Stomach (tissue), 9 donors: ENCODE measurements around the gene XYLB. TPM values are rescaled to one million over a fixed set of nuclear protein-coding genes. Genes with fewer than 3 reads are reported as not detected.

ENCODE experiments used
- DNase-seq, 2 donors: peaks; one replicate each; pipeline versions ENCODE4 v3.0.0 to v3.0.0-alpha.2; 2013 to 2019
- H3K27ac ChIP-seq, 5 donors: fragments of 200-600 bp in 4 of 5; sonication (generic) in 4 of 5; one replicate each; pipeline ENCODE4 v1.5.1; 2013 to 2019; ENCODE audit warnings: mild to moderate bottlenecking in 1 of 5, moderate library complexity in 1 of 5
- H3K27me3 ChIP-seq, 3 donors: fragments of 200-600 bp; sonication (generic); one replicate each; pipeline ENCODE4 v1.5.1; 2017 to 2019; ENCODE audit warnings: mixed run types in 1 of 3
- H3K36me3 ChIP-seq, 4 donors: fragments of 200-600 bp; sonication (generic); 1 replicate in 3 of 4; 2 replicates in 1 of 4; pipeline ENCODE4 v1.5.1; 2016 to 2019
- H3K4me1 ChIP-seq, 4 donors: fragments of 200-600 bp; sonication (generic); one replicate each; pipeline ENCODE4 v1.5.1; 2016 to 2019
- H3K4me3 ChIP-seq, 4 donors: fragments of 200-600 bp; sonication (generic) in 3 of 4; one replicate each; pipeline ENCODE4 v1.5.1; 2016 to 2019; ENCODE audit warnings: mild to moderate bottlenecking in 1 of 4
- H3K9me3 ChIP-seq, 4 donors: fragments of 200-600 bp; sonication (generic); one replicate each; pipeline ENCODE4 v1.5.1; 2016 to 2019
- CTCF ChIP-seq, 7 experiments: fragments of 450-650 bp in 4 of 7; fragments of 200-600 bp in 3 of 7; sonication (generic) in 3 of 7; IDR thresholded peaks; one replicate each; pipeline ENCODE4 v1.5.1; 2016 to 2019; ENCODE audit warnings: antibody characterized with exemption in 7 of 7, control low read depth in 2 of 7, mild to moderate bottlenecking in 1 of 7
- EP300 ChIP-seq: sonication (generic); formaldehyde crosslinking; IDR thresholded peaks from one replicate; pipeline ENCODE4 v1.6.1; 2017; ENCODE audit warnings: antibody characterized with exemption
- POLR2A ChIP-seq, 4 donors: fragments of 450-650 bp; IDR thresholded peaks; one replicate each; pipeline ENCODE4 v1.6.1; 2016; ENCODE audit warnings: antibody characterized with exemption in 4 of 4, control low read depth in 2 of 4, mild to moderate bottlenecking in 1 of 4, moderate library complexity in 1 of 4
- POLR2AphosphoS5 ChIP-seq, 3 donors: sonication (generic); formaldehyde crosslinking; IDR thresholded peaks; one replicate each; pipeline ENCODE4 v1.6.1; 2016; ENCODE audit warnings: antibody characterized with exemption in 3 of 3
- WGBS, 5 donors: extraction: QIAGEN DNeasy Blood & Tissue Kit in 3 of 5; methylation state at CpG; one replicate each; pipeline versions ENCODE4 v1.1.5 to v1.1.7; 2013 to 2018; 5-methylcytosine and 5-hydroxymethylcytosine counted together
- intact Hi-C: fragments of 100-400 bp; cut with DNase I; formaldehyde crosslinking; loops from one replicate; pipeline ENCODE4 v1.15.1; 2023; ENCODE audit warnings: low total_unique reads
- polyA plus RNA-seq, 3 donors: library from polyadenylated mRNA; stranded (reverse); fragments of 200-250 nt; gene quantifications; one replicate each; pipeline ENCODE4 v1.2.3, GENCODE V29; 2013
- total RNA-seq, 5 donors: library from RNA; depleted of rRNA; stranded (reverse); fragments of >200 nt; gene quantifications; one replicate each; pipeline versions ENCODE4 v1.1.0 to v1.2.3, GENCODE V29; 2014 to 2016
- donor health status: healthy with polysubstance abuse.
- donor health status: Bipolar disorder and iron deficiency.
- donor health status: healthy.

The XYLB gene
- total and polyA plus RNA-seq, 8 donors = 1.1 to 41.6 (median 3.6) TPM

DNA sequence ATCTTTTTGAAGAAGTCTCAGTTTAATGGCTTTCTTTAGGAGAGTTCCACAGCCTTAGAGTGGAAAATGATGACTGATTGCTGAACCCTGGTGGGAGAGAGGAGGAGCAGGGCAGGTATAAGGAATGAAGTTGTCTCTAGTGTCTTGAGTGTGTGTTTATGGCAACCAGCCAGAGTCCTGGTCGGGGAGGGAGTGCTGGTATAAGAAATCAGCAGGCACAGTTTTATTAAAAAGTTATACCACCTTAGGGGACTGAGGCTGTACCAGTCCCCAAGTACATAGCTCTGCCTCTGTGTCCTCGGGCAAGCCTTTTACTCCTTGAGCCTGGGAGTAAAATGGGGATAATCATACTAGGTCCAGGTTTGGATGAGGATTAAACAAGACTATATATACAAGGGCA, 34.6 kb upstream of the XYLB start:
- TF ChIP-seq EP300 (no peak), CTCF (IDR thresholded peaks at IDR 0.05) (no peak)
- intact Hi-C loops = no loop called here
- 61 to 84% (median 72%) methylated on average over 2 of the region's 2 CpGs for WGBS, 5 donors
- no peak for DNase-seq
- H3K4me3 ChIP-seq = no peak overlapping the region
- no peak overlapping the region for H3K27ac ChIP-seq
- no peaks in the 10 kb centered on the region for H3K4me1 ChIP-seq
- H3K36me3 ChIP-seq = no peaks in the 10 kb centered on the region
- no peaks in the 10 kb centered on the region for H3K9me3 ChIP-seq
- H3K27me3 ChIP-seq = no peaks in the 10 kb centered on the region

DNA sequence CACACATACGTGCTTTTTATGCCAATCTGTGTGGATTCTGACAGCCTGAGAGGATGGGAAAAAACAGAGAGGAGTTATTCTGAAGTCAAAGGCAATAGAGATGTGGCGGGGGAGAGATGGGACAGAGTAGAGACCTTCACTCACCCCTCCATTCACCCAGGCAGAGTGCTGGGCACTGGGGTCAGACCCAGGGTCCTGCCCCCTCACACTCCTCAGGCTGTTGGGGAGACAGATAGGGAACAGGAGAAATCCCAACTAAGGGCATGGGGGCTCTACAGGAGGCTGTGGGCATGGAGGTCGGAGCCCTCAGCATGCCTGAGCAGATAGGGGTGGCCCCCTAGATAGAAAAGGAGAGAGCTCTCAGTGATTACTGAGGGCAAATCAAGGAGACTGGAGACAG, 34.2 kb upstream of the XYLB start:
- Histone ChIP-seq H3K27me3 (no peaks in the 10 kb centered on the region), H3K4me1 (no peaks in the 10 kb centered on the region), H3K36me3 (no peaks in the 10 kb centered on the region), H3K4me3 (no peak overlapping the region), H3K9me3 (no peaks in the 10 kb centered on the region), H3K27ac (no peak overlapping the region)
- TF ChIP-seq CTCF (IDR thresholded peaks at IDR 0.05) (no peak), POLR2AphosphoS5 (IDR thresholded peaks at IDR 0.05) (no peak), EP300 (no peak), POLR2A (IDR thresholded peaks at IDR 0.05) (no peak)
- 88 to 93% (median 91%) methylated on average over 3 of the region's 3 CpGs for WGBS, 5 donors
- no peak for DNase-seq
- intact Hi-C loops = no loop called here

GRCh38 chr3:38313263-38313662, 33.3 kb upstream of the XYLB start:
- TF ChIP-seq CTCF (IDR thresholded peaks at IDR 0.05) (no peak), EP300 (no peak), POLR2A (IDR thresholded peaks at IDR 0.05) (no peak), POLR2AphosphoS5 (IDR thresholded peaks at IDR 0.05) (no peak)
- 84 to 89% (median 84%) methylated on average over 5 of the region's 5 CpGs for WGBS, 5 donors
- no peak overlapping the region for H3K4me3 ChIP-seq
- no peak overlapping the region for H3K27ac ChIP-seq
- H3K9me3 ChIP-seq = no peaks in the 10 kb centered on the region
- H3K27me3 ChIP-seq = no peaks in the 10 kb centered on the region
- no peak for DNase-seq
- intact Hi-C loops = no loop called here
- no peaks in the 10 kb centered on the region for H3K4me1 ChIP-seq
- no peaks in the 10 kb centered on the region for H3K36me3 ChIP-seq

DNA sequence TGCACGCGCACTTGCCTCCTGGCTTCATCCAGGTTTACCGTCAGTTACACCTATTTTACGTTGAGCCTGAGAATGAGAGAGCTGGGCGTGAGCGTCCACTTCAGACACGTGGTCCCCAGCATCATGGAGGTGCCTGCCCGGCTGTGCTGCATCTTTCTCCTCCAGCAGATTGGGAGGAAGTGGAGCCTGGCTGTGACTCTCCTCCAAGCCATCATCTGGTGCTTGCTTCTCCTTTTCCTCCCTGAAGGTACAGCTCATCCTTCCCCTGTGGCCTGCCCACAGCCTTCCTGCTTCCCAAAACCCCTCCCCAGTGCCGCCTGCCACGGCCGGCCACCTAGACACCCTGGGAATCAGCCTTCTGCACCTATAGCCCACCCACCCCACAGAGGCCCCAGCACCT, 32.9 kb upstream of the XYLB start:
- H3K27me3 ChIP-seq = no peaks in the 10 kb centered on the region
- WGBS, 5 donors = 79 to 91% (median 82%) methylated on average over 8 to 11 of the region's 11 CpGs
- no peak overlapping the region for H3K27ac ChIP-seq
- TF ChIP-seq POLR2A (IDR thresholded peaks at IDR 0.05) (no peak), EP300 (no peak), POLR2AphosphoS5 (IDR thresholded peaks at IDR 0.05) (no peak), CTCF (IDR thresholded peaks at IDR 0.05) (no peak)
- H3K36me3 ChIP-seq = no peaks in the 10 kb centered on the region
- DNase-seq = no peak
- intact Hi-C loops = no loop called here
- no peaks in the 10 kb centered on the region for H3K9me3 ChIP-seq
- no peak overlapping the region for H3K4me3 ChIP-seq
- H3K4me1 ChIP-seq = no peaks in the 10 kb centered on the region
